SK-N-MC (cell line): ENCODE measurements around the gene SLAIN1.

Experiments used
- EZH2 ChIP-seq: fragments of 200-600 bp; sonication (generic); IDR thresholded peaks from one replicate; pipeline ENCODE4 v1.6.1; 2017; ENCODE audit warnings: antibody characterized with exemption
- POLR2AphosphoS5 ChIP-seq: IDR thresholded peaks from 2 replicates; pipeline ENCODE4 v1.6.1; 2012; ENCODE audit warnings: mild to moderate bottlenecking, low read depth, low read length, borderline replicate concordance

GRCh38 chr13:77699059-77699680 lies 1.7 kb downstream of the SLAIN1 start:
- TF ChIP-seq EZH2 (no peak), POLR2AphosphoS5 (no peak)
